ENCODE measurements around the gene TOB2.
"Not testable (repeated sequence)": the region's sequence is repeated elsewhere in the genome, so short reads cannot be mapped to it uniquely, and the experiment has no call there.

Gene TOB2

GRCh38 chr22:41461901-41462300, 15.3 kb upstream of the TOB2 start:
- DNase-seq: no peak

- not testable (repeated sequence) for DNase-seq
Observed at GRCh38 chr22:41460071-41460470, 13.5 kb upstream of the TOB2 start.

- DNase-seq: no peak
Observed at GRCh38 chr22:41459431-41459830, 12.8 kb upstream of the TOB2 start.

GRCh38 chr22:41458161-41458728, 11.6 kb upstream of the TOB2 start:
- DNase-seq: no peak

- peak; percentile 99 for DNase-seq
Observed at GRCh38 chr22:41448189-41448808, 1.7 kb upstream of the TOB2 start.

- peak; percentile 62 for DNase-seq
Observed at GRCh38 chr22:41447435-41448188, 1.0 kb upstream of the TOB2 start.

GRCh38 chr22:41446057-41446501, 522 bp downstream of the TOB2 start:
- DNase-seq: no peak

- DNase-seq: no peak
Observed at GRCh38 chr22:41445129-41446056, 1.2 kb downstream of the TOB2 start.

GRCh38 chr22:41444360-41445128, 2.1 kb downstream of the TOB2 start:
- peak; percentile 97 for DNase-seq

GRCh38 chr22:41442240-41442792, 4.3 kb downstream of the TOB2 start:
- DNase-seq: no peak

- DNase-seq: not testable (repeated sequence)
Observed at GRCh38 chr22:41440511-41440910, 6.1 kb downstream of the TOB2 start.

GRCh38 chr22:41437198-41437597, 9.4 kb downstream of the TOB2 start:
- no peak for DNase-seq

- DNase-seq: no peak
Observed at GRCh38 chr22:41436322-41437113, 10.1 kb downstream of the TOB2 start.

GRCh38 chr22:41435560-41435959, 11.0 kb downstream of the TOB2 start:
- no peak for DNase-seq

- DNase-seq: not testable (repeated sequence)
Observed at GRCh38 chr22:41434361-41435003, 12.1 kb downstream of the TOB2 start.

GRCh38 chr22:41433480-41433879, 13.1 kb downstream of the TOB2 start:
- DNase-seq: not testable (repeated sequence)

- no peak for DNase-seq
Observed at GRCh38 chr22:41431656-41432055, 14.9 kb downstream of the TOB2 start.

- no peak for DNase-seq
Observed at GRCh38 chr22:41429951-41430332, 16.7 kb downstream of the TOB2 start.

GRCh38 chr22:41429232-41429950, 17.2 kb downstream of the TOB2 start:
- DNase-seq: no peak
